Neural progenitor cell (in vitro differentiated cells): Measurements from ENCODE around the gene CLDN9. TPM values are rescaled to one million over a fixed set of nuclear protein-coding genes. Genes with fewer than 3 reads are reported as not detected.
A peak's percentile ranks its signal among the peaks of the same experiment; 100 is the strongest.

Source experiments
- DNase-seq: peaks from one replicate; pipeline ENCODE4 v3.0.0-alpha.2; 2016; ENCODE audit warnings: low spot score
- H2AFZ ChIP-seq: fragments of 200-600 bp; sonication (generic); replicated peaks from 2 replicates; pipeline ENCODE4 v1.6.1; 2016; ENCODE audit warnings: antibody characterized with exemption
- H3F3A ChIP-seq: fragments of 200-600 bp; sonication (generic); 2 replicates; pipeline ENCODE4 v1.6.1; 2016; ENCODE audit warnings: antibody characterized with exemption, low read depth
- H3K27ac ChIP-seq: fragments of 200-600 bp; sonication (generic); 2 replicates; pipeline ENCODE4 v1.5.1; 2016; ENCODE audit warnings: mild to moderate bottlenecking
- H3K27me3 ChIP-seq: fragments of 200-600 bp; sonication (generic); 2 replicates; pipeline ENCODE4 v1.6.1; 2016; ENCODE audit warnings: mild to moderate bottlenecking, moderate library complexity
- H3K36me3 ChIP-seq: fragments of 200-600 bp; sonication (generic); 2 replicates; pipeline ENCODE4 v1.5.1; 2016
- H3K4me1 ChIP-seq: fragments of 200-600 bp; sonication (generic); 2 replicates; pipeline ENCODE4 v1.6.1; 2016; ENCODE audit warnings: mixed run types
- H3K4me2 ChIP-seq: fragments of 200-600 bp; sonication (generic); 2 replicates; pipeline ENCODE4 v1.6.1; 2016
- H3K4me3 ChIP-seq: fragments of 200-600 bp; sonication (generic); 2 replicates; pipeline ENCODE4 v1.5.1; 2016
- H3K79me2 ChIP-seq: fragments of 200-600 bp; sonication (generic); 2 replicates; pipeline ENCODE4 v1.6.1; 2016; ENCODE audit warnings: low read depth
- H3K9ac ChIP-seq: fragments of 200-600 bp; sonication (generic); 2 replicates; pipeline ENCODE4 v1.6.1; 2016
- H3K9me3 ChIP-seq: fragments of 200-600 bp; sonication (generic); 2 replicates; pipeline ENCODE4 v1.5.1; 2016; ENCODE audit warnings: low read depth
- H4K20me1 ChIP-seq: fragments of 200-600 bp; sonication (generic); 2 replicates; pipeline ENCODE4 v1.6.1; 2016; ENCODE audit warnings: low read depth
- H3K27ac Mint-ChIP-seq: 3 replicates; pipeline ENCODE4 v1.8.0; 2021; ENCODE audit warnings: mixed read lengths
- H3K27me3 Mint-ChIP-seq: 2 replicates; pipeline ENCODE4 v1.8.0; 2022; ENCODE audit warnings: low read depth, mild to moderate bottlenecking, inconsistent platforms, moderate library complexity, mixed read lengths; ENCODE audit not compliant: insufficient read depth
- H3K36me3 Mint-ChIP-seq: 3 replicates; pipeline ENCODE4 v1.8.0; 2021; ENCODE audit warnings: mixed read lengths
- H3K4me1 Mint-ChIP-seq: 3 replicates; pipeline ENCODE4 v1.8.0; 2021; ENCODE audit warnings: mixed read lengths
- H3K4me3 Mint-ChIP-seq: 3 replicates; pipeline ENCODE4 v1.8.0; 2021; ENCODE audit warnings: mild to moderate bottlenecking, moderate library complexity, mixed read lengths
- H3K9me3 Mint-ChIP-seq: 3 replicates; pipeline ENCODE4 v1.8.0; 2020; ENCODE audit warnings: mixed read lengths
- EZH2 ChIP-seq: fragments of 200-600 bp; sonication (generic); IDR thresholded peaks from 2 replicates; pipeline ENCODE4 v1.6.1; 2017; ENCODE audit warnings: antibody characterized with exemption, mild to moderate bottlenecking, moderate library complexity
- EZH2phosphoT487 ChIP-seq: fragments of 200-600 bp; sonication (generic); IDR thresholded peaks from 2 replicates; pipeline ENCODE4 v1.6.1; 2017; ENCODE audit warnings: antibody characterized with exemption
- total RNA-seq: library from RNA; depleted of rRNA; stranded (reverse); fragments of >200 nt; gene quantifications from 2 replicates; pipeline ENCODE4 v1.2.3, GENCODE V29; 2015; ENCODE audit warnings: low replicate concordance
- TF ChIP-seq, protein P1 (sequence below): fragments of 200-600 bp; sonication (generic); IDR thresholded peaks from 2 replicates; pipeline ENCODE4 v1.5.1; 2017; ENCODE audit warnings: antibody characterized with exemption, mild to moderate bottlenecking

CLDN9 gene
- total RNA-seq, 1 donor from 2014 or later: not detected

DNA sequence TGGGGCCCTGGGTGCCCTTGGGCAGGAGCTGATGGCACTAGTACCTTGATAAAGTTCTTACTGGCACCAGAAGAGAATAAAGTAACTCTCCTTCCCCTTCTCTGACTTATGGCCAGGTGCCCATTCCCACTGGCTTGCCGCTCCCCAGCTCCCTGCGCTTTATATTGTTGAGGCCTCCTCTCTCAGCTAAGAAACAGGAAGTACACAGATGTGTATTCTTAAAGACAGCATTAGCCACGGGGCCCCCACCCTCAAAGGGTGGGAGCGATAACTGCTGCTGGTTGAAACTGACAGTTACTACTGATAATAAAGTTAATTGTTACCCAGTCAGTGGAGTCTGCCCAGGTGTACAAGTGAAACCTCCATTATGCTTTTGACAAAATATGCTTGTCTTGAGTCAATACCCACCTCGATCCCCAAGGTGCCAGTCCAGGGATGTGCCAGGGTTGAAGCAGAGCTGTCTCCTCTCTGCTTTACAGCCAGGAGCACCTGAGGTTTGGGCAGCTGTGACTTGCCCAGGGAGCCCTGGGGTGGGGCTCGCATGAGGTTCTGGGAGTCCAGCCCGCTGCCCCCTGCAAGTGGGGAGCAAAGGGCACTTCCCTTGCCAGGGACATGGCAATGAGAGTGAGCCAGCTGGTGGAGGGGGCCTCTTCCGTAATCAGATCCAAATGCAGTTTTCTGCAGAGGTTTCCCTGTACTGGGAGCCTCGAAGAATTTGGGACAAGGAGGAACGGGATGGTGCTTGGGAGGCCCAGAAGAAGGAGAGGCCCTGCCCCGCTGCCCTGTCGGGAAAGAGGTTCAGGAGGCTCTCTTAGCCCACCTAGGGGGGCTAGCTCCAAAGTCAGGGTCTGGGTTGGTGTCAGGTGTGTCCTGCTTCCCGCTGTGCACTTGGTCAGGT lies 5.4 kb upstream of the CLDN9 start:
- H3K27me3 ChIP-seq: peaks cover 67% of the 10 kb centered on the region
- peaks cover 11% of the 10 kb centered on the region for H4K20me1 ChIP-seq
- no peak overlapping the region for H3K27ac Mint-ChIP-seq
- no peak overlapping the region for H2AFZ ChIP-seq
- H3K9ac ChIP-seq: no peak overlapping the region
- H3K27me3 Mint-ChIP-seq: peaks cover 38% of the 10 kb centered on the region
- no peaks in the 10 kb centered on the region for H3K36me3 Mint-ChIP-seq
- no peak overlapping the region for H3K4me3 Mint-ChIP-seq
- H3K27ac ChIP-seq: no peak overlapping the region
- no peaks in the 10 kb centered on the region for H3K36me3 ChIP-seq
- peaks cover 31% of the 10 kb centered on the region for H3K4me1 ChIP-seq
- no peak for DNase-seq
- H3K9me3 ChIP-seq: no peaks in the 10 kb centered on the region
- no peaks in the 10 kb centered on the region for H3K79me2 ChIP-seq
- peaks cover 2% of the 10 kb centered on the region for H3K9me3 Mint-ChIP-seq
- peak overlapping the region; percentile 65 for H3K4me2 ChIP-seq
- no peak overlapping the region for H3K4me3 ChIP-seq
- TF ChIP-seq, protein P1, sequence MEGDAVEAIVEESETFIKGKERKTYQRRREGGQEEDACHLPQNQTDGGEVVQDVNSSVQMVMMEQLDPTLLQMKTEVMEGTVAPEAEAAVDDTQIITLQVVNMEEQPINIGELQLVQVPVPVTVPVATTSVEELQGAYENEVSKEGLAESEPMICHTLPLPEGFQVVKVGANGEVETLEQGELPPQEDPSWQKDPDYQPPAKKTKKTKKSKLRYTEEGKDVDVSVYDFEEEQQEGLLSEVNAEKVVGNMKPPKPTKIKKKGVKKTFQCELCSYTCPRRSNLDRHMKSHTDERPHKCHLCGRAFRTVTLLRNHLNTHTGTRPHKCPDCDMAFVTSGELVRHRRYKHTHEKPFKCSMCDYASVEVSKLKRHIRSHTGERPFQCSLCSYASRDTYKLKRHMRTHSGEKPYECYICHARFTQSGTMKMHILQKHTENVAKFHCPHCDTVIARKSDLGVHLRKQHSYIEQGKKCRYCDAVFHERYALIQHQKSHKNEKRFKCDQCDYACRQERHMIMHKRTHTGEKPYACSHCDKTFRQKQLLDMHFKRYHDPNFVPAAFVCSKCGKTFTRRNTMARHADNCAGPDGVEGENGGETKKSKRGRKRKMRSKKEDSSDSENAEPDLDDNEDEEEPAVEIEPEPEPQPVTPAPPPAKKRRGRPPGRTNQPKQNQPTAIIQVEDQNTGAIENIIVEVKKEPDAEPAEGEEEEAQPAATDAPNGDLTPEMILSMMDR: no peak
- TF ChIP-seq EZH2 (peak; percentile 20), EZH2phosphoT487 (peak; percentile 28)
- peaks cover 27% of the 10 kb centered on the region for H3K4me1 Mint-ChIP-seq
- H3F3A ChIP-seq: peaks cover 49% of the 10 kb centered on the region

DNA sequence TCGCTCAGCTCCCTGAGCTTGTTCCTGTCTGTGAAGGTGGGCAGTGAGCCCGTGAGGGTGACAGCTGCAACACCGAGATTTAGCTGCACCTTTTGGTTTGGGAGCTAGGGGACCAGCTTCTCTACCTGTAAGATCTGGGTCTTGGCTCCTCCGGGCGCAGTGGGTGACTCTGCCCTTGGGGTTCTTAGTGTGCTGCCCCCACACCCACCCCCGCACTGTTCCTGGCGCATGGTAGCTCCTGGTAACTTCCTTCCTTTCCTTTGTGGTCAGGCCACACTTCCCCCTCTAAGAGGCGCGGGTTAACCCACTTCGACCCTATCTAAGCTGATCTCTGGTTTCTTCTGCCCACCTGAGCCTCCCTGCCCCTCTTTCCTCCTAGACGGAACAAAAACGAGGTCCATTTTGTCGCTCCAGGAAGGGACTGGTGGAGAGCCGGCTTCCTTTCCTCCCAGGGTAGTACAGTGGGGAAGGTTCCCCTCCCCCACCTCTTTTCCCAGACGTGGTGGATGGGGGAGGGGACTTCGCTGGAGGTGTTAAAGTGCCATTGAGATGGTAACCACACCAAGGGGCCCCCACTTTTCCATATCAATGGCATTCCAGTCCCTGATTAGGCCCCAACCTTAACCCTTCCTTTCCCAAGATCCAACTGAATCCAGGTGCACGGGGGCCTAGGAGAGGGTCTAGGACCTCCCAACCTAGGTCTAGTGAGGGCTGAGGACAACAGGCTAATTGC lies 4.6 kb upstream of the CLDN9 start:
- Mint-ChIP-seq H3K27me3 (peaks cover 35% of the 10 kb centered on the region), H3K4me3 (peak overlapping the region; percentile 18), H3K9me3 (no peaks in the 10 kb centered on the region), H3K27ac (no peak overlapping the region), H3K4me1 (peaks cover 30% of the 10 kb centered on the region), H3K36me3 (no peaks in the 10 kb centered on the region)
- Histone ChIP-seq H3K9ac (no peak overlapping the region), H3K9me3 (no peaks in the 10 kb centered on the region), H3K36me3 (no peaks in the 10 kb centered on the region), H3K4me2 (peak overlapping the region; percentile 65), H4K20me1 (peaks cover 15% of the 10 kb centered on the region), H2AFZ (no peak overlapping the region), H3K4me3 (peak overlapping the region; percentile 29), H3K27ac (no peak overlapping the region), H3K79me2 (no peaks in the 10 kb centered on the region), H3K27me3 (peaks cover 76% of the 10 kb centered on the region), H3F3A (peaks cover 49% of the 10 kb centered on the region), H3K4me1 (peaks cover 38% of the 10 kb centered on the region)
- peak; percentile 59 for DNase-seq
- TF ChIP-seq EZH2 (peak; percentile 9), EZH2phosphoT487 (no peak)

DNA sequence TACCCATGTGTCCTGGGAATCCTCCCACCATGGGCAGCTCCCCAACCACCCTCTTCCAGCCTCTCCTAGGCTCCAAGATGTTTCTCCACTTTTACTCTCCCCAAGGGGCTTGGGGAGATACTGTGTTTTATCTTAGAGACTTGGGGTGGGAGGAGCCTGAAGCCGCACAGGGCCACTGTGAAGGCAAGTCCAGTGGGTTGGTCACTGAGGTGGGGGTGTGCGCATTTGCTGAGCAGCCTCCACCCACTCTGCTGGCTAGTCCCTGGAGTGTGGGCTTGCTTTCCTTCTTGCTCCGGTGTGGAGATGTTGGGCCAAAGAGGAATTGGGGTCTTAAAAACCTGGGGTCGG lies 4.1 kb upstream of the CLDN9 start:
- Histone ChIP-seq H3K79me2 (no peaks in the 10 kb centered on the region), H4K20me1 (peaks cover 18% of the 10 kb centered on the region), H3K36me3 (no peaks in the 10 kb centered on the region), H3K27ac (no peak overlapping the region), H3K4me2 (peak overlapping the region; percentile 65), H3K4me3 (no peak overlapping the region), H3K27me3 (peaks cover 81% of the 10 kb centered on the region), H2AFZ (no peak overlapping the region), H3K9ac (no peak overlapping the region), H3K9me3 (no peaks in the 10 kb centered on the region), H3F3A (peaks cover 49% of the 10 kb centered on the region), H3K4me1 (peaks cover 38% of the 10 kb centered on the region)
- no peaks in the 10 kb centered on the region for H3K9me3 Mint-ChIP-seq
- no peak overlapping the region for H3K27ac Mint-ChIP-seq
- no peak for DNase-seq
- peaks cover 35% of the 10 kb centered on the region for H3K27me3 Mint-ChIP-seq
- TF ChIP-seq EZH2 (no peak), EZH2phosphoT487 (no peak)
- TF ChIP-seq, protein P1: no peak
- peaks cover 30% of the 10 kb centered on the region for H3K4me1 Mint-ChIP-seq
- no peak overlapping the region for H3K4me3 Mint-ChIP-seq
- no peaks in the 10 kb centered on the region for H3K36me3 Mint-ChIP-seq
